HG02852 (cell line): Measurements from ENCODE around the gene TLR7.
A peak's percentile ranks its signal among the peaks of the same experiment; 100 is the strongest.

Experiments
- ATAC-seq: cut with Tn5 transposase; IDR thresholded peaks from one replicate; pipeline ENCODE4 v1.9.1; 2021; ENCODE audit warnings: mild to moderate bottlenecking, moderate library complexity; ENCODE audit not compliant: unreplicated experiment

The TLR7 gene

GRCh38 chrX:12890467-12890866 lies 23.6 kb downstream of the TLR7 start:
- peak; percentile 53 for ATAC-seq

DNA sequence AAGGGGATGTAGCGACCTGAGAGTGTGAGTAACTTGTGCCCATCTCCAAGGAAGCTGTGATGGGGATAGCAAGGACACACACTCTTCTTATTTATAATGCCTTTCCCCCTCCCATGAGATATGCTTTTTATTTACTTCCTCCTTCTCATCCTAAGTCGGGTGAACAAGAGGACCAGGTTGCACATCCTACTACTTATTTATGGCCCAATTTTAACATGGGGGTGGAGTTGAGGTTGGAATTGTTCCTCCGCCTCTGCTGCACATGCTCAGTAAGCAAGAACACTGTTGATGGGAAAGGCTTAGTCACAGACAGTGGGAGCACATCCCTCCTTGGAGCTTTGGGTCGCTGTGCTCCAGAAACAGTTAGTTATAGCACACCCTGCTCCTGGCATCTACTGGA lies 24.3 kb downstream of the TLR7 start:
- ATAC-seq: no peak

DNA sequence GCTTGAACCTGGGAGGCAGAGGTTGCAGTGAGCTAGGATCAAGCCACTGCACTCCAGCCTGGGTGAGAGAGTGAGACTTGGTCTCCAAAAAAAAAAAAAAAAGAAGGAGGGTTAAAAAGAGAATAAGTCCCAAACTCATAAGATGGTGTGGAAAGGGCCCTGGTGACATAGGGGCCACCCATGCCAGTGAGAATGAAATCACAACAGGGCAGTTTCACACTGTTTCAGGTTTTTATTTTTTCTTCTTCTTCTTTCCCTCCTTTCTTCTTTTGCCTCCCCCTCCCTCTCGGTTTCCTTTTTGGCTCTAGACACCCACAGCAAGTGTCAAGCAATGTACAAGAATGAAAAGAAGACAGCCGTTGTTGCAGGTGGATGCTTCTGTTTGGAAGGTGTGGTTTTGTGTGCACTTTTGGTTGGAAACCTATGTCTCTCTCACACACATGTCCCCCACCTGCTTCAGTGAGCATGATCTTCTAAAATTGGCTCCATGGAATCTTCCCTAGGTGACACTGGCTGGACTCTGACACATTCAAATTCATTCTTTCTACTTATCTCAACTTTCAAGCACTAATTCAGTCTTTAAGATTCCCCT lies 25.1 kb downstream of the TLR7 start:
- ATAC-seq: peak; percentile 64

GRCh38 chrX:12892716-12893115 lies 25.8 kb downstream of the TLR7 start:
- ATAC-seq: no peak

- no peak for ATAC-seq
These were observed 27.5 kb downstream of the TLR7 start for GRCh38 chrX:12894074-12895030.

DNA sequence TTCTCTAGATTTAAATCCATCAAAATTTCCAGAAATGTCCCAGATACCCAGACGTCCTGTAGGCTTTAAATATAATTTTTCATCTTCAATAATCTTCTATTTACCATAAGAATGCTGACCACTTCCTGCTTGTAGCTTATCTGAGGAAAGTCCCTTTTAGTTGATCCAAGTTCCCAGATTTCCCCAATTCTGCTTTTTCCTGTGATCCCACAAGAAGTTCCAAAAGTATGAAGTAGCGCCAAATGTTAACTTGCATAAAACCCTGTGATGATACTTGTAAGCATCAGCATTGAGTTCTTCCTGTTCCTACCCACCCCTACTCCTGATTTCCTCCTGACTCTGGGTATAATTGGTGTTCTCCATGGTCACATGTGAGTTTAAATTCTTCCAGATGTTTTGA lies 29.0 kb downstream of the TLR7 start:
- ATAC-seq: no peak

GRCh38 chrX:12896935-12897334 lies 30.1 kb downstream of the TLR7 start:
- ATAC-seq: no peak

- no peak for ATAC-seq
These were observed 31.2 kb downstream of the TLR7 start for GRCh38 chrX:12898073-12898472.

GRCh38 chrX:12899506-12899905 lies 32.6 kb downstream of the TLR7 start:
- ATAC-seq: no peak

- ATAC-seq: peak; percentile 72
These were observed 34.6 kb downstream of the TLR7 start for GRCh38 chrX:12901486-12901885.

DNA sequence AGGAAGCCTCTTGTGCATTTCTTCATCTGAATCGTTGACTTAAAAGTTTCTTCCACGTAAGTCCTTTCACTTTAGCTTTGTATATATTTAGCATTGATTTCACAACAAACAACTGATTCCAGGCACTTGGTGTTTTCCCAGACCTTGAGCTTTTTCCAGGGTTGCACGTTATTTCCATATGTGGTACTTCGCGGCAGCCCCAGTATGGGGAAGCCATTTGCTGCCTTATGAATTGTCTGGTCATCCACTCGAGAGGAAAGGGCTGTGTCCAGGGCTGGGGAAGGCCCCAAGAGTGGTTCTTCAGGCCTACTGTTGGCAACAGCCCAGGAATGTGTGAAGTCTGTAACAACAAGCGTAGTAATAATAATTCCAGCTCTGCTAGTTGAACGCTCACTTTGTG lies 36.8 kb downstream of the TLR7 start:
- no peak for ATAC-seq

DNA sequence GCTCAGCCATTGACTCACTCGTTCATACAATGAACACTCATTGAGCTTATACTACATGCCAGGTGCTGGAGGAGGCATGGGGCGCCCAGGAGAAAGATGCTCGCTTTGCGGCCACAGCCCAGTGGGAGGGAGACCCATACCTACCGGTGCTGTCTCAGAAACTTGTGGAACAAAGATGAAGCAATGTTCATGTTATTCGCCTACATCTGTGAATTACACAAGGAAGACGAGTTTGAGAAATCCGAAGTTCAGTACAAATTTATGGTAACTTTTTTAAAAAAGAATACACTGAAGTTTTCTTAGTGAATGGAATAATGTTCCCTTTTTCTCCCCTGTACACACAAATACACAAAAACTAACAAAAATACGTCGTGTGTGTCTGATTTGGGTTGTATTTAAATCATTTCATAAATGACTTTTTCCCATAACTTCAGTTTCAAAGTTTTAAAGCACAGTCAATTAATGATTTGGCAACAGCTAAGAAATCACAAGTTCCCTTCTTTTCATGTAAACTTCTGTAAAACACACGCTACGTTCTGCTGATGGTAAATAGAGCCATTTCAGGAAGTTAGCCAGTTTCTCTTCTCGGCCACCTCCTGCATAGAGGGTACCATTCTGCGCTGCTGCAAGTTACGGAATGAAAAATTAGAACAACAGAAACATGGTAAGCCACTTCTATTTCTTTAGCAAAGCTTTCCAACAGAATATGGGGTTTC lies 39.3 kb downstream of the TLR7 start, which contains the start of gene TLR8:
TSS of gene TLR8 (plus strand) at position 575 of the 716 bp plus-strand sequence. CDS start at position 662, 87 bp downstream.
- ATAC-seq: no peak

DNA sequence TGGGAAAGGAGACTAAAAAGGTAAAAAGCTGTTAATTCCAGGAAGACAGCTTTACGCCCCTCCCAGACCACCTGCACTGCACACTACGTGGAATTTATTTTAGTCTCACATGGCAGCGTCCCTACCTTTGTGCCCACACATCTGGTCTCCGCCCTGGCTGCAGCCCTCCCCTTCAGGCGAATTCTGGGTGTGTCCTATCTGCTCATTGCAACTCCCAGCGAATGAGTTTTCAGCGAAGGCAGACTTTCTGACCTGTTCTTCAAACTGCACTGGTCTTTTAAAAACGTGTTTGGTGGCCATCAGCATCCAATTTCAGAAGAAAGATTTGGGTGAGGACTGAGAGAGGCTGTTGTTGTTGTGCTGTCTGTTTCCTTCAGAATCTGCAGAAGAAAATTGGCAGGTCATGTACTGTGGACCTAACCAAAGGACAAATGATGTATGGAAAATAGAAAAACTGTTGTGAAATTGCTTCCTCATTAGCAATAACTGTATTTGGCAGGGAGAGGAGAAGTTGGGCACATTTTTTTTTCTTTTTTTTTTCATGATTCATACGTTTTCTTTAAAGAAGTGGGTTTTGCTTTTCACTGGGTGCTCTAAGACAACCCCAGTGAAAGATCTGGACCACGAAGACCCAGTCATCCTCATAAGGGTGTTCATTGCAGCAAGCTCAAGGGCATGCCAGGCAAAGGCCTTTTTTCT lies 43.7 kb downstream of the TLR7 start:
- no peak for ATAC-seq

DNA sequence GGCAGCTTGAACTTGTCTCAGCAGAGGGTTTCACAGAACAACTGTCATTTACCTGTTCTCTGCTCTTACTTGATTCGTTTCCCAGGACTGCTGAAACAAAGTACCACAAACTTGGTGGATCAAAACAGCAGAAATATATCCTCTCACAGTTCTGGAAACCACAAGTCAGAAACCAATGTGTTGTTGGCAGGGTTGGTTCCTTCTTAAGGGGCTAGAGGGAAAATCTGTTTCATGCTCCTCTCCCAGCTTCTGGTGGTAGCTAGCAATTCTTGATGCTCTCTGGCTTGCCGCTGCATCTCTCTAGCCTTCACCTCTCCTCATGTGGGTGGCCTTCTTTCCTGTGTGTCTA lies 44.2 kb downstream of the TLR7 start:
- no peak for ATAC-seq

DNA sequence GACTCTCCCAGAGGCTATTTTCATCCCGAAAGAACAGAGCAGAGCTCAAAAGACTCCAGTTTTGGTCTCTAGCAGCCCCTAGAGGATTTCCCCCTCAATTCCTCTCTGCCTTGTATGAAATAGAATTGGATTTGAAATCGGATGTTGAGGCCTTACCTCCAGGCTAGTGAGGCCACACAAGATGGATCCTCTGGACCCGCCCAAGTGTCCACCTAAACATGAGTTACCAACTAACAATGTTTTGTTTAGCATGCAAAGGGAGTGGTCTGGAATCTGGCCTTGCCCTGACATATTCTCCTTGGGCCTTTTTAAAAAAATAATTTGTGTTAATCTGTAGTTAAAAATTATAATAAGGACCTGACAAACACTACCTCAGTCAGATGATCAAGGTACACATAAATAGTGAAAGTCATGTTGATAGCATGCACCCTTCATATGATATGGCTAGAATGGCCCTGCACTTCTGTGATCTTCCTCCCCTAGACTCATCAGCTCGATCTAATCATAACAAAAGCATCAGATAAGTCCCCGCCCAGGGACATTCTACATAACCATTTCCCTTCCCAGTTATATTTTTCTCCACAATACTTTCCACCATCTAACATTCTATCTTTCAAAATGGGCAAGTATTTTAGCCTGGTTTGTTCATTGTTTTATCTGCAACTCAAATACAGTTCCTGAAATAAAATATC lies 46.1 kb downstream of the TLR7 start:
- ATAC-seq: no peak

GRCh38 chrX:12917753-12918152 lies 50.9 kb downstream of the TLR7 start:
- ATAC-seq: no peak

GRCh38 chrX:12919051-12919450 lies 52.2 kb downstream of the TLR7 start:
- no peak for ATAC-seq

- ATAC-seq: no peak
These were observed 52.7 kb downstream of the TLR7 start for GRCh38 chrX:12919620-12920019.

DNA sequence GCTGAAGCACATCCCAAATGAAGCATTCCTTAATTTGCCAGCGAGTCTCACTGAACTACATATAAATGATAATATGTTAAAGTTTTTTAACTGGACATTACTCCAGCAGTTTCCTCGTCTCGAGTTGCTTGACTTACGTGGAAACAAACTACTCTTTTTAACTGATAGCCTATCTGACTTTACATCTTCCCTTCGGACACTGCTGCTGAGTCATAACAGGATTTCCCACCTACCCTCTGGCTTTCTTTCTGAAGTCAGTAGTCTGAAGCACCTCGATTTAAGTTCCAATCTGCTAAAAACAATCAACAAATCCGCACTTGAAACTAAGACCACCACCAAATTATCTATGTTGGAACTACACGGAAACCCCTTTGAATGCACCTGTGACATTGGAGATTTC lies 54.1 kb downstream of the TLR7 start:
- ATAC-seq: no peak

DNA sequence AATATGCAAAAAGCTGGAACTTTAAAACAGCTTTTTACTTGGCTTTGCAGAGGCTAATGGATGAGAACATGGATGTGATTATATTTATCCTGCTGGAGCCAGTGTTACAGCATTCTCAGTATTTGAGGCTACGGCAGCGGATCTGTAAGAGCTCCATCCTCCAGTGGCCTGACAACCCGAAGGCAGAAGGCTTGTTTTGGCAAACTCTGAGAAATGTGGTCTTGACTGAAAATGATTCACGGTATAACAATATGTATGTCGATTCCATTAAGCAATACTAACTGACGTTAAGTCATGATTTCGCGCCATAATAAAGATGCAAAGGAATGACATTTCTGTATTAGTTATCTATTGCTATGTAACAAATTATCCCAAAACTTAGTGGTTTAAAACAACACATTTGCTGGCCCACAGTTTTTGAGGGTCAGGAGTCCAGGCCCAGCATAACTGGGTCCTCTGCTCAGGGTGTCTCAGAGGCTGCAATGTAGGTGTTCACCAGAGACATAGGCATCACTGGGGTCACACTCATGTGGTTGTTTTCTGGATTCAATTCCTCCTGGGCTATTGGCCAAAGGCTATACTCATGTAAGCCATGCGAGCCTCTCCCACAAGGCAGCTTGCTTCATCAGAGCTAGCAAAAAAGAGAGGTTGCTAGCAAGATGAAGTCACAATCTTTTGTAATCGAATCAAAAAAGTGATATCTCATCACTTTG lies 55.2 kb downstream of the TLR7 start:
- ATAC-seq: no peak
